Hematopoietic multipotent progenitor cell treated with erythropoietin and hydrocortisone succinate and interleukin-3 and kit ligand, for 15 days (in vitro differentiated cells): ENCODE measurements around the gene MASP2.
"Not testable (repeated sequence)": the region's sequence is repeated elsewhere in the genome, so short reads cannot be mapped to it uniquely, and the experiment has no call there.

Experiments used
- DNase-seq: peaks from one replicate; pipeline ENCODE4 v3.0.0-alpha.2; 2015; ENCODE audit warnings: low spot score

Gene MASP2

DNA sequence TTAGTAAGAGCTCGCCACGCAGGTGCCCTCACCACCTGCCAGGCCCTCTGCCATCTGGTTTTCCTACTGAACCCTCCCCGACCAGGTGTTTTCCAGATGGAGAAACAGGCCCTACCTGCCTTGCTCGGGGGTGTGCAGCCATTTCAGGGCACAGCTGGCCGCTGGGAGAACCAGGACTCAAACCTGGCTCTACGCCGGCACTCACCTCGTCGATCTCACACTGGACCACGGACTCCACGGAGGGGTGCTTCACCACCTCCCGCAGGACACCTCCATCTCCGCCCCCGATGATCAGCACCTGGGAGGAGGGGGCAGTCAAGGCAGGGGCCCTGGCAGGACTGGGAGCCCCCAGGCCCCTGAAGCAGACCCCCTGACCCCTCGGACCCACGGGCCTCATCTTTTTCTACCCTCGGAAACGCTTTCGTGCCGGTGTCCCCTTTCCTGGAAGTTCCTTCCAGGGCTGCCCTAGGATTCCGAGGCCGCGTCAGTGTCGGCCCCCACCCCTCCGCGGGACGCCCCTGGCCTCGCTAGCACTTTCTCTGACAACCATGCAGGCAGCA is 11.6 kb upstream of the MASP2 start:
- DNase-seq: no peak

DNA sequence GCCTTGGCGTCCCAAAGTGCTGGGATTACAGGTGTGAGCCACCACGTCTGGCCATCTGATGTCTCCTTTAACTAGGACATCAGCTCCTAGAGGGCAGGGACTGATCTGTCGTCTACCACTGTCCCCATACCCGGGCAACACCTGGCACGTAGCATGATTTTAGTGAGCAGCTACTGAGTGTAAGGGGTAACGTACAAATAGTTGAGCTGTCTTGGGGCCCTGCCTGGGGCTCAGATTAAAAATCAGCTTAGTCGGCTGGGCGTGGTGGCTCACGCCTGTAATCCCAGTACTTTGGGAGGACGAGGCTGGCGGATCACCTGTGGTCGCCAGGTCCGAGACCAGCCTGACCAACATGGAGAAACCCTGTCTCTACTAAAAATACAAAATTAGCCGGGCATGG is 11.0 kb upstream of the MASP2 start:
- no peak for DNase-seq

GRCh38 chr1:11057477-11057876 is 10.4 kb upstream of the MASP2 start:
- DNase-seq: no peak

GRCh38 chr1:11056504-11056903 is 9.5 kb upstream of the MASP2 start:
- DNase-seq: no peak

- DNase-seq: no peak
Measured at GRCh38 chr1:11055676-11056075, 8.6 kb upstream of the MASP2 start.

GRCh38 chr1:11054666-11055065 is 7.6 kb upstream of the MASP2 start:
- no peak for DNase-seq

DNA sequence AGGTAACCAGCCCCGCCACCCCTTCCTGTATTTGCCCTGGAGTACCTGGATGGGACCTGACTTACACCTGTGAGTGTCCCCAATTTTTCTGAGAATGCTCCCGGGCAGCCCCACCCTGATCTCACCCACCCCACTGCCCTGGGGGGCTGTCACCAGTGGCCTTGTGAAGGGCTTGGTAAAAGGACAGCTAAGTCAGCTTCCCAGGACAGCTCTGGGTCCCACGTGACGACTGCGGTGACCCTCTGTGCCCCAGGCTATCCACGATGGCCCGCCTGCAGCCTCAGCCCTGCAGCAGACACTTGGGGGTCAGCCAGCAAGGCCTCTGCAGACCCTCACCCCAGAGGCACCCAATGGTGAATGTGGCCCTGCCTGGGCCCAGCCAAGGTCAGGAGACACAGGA is 7.1 kb upstream of the MASP2 start:
- DNase-seq: no peak

DNA sequence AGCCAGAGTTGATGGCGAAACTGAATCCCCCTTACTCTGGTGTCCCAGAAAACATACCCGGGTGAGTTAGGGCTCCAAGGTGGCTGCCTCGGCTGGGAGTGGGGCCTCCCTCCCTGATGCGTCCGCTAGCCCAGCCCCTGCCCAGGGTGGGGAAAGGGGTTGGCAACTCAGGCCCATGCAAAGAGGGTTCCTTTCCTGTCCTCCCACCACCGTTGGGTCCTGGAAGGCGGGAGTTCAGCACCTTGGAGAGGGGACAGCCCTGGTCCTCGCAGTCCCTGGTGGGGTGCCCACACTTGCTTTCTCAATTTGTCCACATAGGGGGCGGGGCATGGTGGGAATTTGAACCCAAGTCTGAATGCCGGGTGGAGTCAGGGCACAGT is 6.7 kb upstream of the MASP2 start:
- no peak for DNase-seq

DNA sequence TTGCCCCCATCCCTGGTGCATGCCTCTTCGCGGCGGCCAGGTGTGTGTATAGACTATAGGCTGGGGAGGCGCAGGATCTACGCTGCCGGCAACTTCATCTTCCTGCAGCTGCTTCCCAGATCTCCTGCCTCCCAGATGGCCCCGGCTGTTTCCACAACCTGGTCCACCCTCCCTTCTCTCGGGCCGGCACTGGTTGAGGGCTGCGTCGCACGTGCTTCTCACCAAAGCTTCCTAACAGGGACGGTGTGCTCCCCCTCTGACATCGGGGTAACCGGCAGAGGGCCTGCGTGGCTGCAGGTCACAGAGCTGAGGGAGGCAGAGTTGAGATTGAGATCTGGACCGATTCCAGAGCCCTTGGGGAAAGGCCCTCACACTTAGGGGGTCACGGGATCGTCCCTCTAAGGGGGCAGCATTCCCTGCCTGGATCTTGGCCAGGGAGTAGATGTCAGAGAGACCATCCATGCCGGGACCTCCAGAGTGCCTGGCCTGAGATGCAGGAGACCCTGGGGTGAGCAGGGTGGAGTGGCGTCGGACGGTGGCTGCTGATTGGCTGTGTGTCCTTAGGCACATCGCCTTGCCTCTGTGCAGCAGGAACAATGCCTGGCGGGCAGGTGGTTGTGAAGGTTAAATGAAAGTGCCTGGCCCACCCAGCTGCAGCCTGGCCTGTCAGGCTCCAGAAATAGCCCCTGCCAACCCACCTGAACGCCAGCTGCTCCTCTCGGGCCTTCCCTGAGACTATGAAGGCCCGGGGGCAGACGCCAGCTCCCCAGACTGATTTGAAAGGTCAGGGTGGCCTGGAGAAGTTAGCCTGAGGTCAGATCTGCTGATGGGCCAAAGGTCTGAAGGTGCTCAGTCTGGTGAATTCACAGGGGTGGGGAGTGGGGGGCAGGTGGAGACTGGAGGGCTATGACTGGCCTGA is 6.1 kb upstream of the MASP2 start:
- DNase-seq: no peak

- no peak for DNase-seq
Measured at GRCh38 chr1:11051781-11052511, 4.9 kb upstream of the MASP2 start.

DNA sequence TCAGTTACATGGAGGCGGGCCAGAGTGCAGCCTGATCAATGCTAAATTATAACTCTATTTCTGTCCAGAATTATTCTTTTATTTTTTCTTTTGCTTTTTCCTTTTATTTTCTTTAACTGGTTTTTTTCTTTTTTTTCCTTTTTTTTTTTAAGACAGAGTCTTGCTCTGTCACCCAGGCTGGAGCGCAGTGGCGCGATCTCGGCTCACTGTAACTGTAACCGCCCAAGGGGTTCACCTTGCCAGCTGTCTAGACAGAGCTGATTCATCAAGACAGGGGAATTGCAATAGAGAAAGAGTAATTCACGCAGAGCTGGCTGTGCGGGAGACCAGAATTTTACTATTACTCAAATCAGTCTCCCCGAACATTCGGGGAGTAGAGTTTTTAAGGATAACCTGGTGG is 4.1 kb upstream of the MASP2 start:
- DNase-seq: not testable (repeated sequence)

DNA sequence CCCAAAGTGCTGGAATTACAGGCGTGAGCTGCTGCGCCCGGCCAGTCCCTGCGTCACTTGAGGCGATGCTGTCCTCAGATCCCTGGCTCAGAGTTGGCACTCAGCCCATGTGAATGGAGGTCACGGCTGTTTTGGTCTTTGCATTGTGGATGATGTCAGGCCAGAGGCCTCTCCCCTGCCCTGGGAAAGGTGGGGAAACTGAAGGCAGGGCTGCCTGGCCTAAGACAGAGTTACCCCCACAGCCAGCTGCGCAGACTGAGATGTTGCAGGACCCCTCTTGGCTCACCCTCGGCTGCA is 821 bp downstream of the MASP2 start:
- DNase-seq: no peak

- no peak for DNase-seq
Measured at GRCh38 chr1:11045428-11046269, 1.4 kb downstream of the MASP2 start.

DNA sequence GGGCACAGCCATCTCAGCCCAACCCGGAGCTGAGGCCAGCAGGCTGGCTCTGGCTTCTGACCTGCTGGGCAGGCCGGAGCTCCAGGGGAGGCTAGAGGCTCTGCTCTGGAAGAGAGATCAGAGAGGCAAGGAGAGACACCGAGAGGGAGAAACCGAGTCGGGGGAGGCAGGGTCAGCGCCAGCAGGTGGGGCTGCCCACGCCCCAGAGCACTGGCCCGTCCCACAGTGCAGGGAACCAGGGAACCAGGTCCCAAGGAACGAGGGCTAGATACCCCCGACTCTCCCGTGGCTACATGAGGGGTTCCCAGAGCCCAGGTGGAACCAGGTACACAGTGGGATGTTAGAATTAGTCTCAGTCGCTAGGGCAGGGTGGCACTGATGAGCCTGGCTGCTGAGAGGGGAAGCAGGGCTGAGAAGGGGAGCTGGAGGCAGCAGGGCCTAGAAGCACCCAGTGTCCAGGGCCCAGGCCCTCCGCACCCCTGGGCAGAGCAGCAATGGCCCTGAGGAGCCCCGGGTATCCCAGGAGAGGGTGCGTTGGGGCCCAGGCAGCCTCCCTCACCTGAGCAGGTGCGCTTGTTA is 2.1 kb downstream of the MASP2 start:
- no peak for DNase-seq

DNA sequence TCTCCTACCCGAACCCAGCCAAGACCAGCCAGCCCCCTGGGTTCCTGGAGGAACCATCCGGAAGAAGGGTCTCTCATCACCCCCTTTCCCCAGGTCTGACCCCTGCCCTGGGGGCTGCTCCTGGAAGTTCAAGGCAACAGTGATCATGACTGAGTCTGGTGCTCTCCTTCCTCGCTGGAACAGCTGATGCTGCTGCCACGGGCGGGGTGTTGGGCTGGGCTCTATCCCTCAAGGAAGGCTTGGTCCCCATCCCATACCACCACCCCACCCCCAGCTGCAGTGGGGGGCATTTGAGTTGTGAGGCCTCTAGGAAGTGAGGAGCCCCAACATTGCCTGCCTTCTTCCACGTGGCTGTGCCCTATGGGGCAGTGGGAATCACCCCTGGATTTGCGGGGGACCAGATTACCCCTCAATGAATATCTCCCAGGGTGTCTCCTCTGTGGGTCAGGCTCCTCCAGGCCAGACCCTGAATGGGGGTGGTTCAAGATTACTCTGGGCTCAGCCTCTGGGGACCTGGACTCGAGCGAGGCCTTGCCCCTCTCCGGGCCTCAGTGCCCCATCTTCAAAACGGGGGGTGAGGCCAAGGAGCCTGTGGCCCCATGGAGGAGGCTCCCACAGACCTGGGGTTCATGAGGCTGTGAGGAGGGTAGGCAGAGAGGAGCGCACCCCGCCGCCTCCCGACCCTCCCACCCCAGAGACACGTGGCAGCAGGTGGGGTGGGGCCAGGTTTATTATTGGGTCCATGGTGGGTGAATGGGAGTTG is 2.8 kb downstream of the MASP2 start:
- no peak for DNase-seq

GRCh38 chr1:11042995-11043874 is 3.8 kb downstream of the MASP2 start:
- DNase-seq: no peak

GRCh38 chr1:11042065-11042464 is 5.0 kb downstream of the MASP2 start:
- DNase-seq: no peak

- DNase-seq: no peak
Measured at GRCh38 chr1:11041048-11041447, 6.0 kb downstream of the MASP2 start.

DNA sequence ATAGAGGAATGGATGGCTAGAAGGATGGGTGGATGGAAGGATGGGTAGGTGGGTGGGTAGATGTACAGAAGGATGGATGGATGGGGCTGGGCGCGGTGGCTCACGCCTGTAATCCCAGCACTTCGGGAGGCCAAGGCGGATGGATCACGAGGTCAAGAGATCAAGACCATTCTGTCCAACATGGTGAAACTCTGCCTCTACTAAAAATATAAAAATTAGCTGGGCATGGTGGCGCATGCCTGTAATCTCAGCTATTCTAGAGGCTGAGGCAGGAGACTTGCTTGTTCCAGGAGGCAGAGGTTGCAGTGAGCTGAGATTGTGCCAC is 7.0 kb downstream of the MASP2 start:
- not testable (repeated sequence) for DNase-seq

DNA sequence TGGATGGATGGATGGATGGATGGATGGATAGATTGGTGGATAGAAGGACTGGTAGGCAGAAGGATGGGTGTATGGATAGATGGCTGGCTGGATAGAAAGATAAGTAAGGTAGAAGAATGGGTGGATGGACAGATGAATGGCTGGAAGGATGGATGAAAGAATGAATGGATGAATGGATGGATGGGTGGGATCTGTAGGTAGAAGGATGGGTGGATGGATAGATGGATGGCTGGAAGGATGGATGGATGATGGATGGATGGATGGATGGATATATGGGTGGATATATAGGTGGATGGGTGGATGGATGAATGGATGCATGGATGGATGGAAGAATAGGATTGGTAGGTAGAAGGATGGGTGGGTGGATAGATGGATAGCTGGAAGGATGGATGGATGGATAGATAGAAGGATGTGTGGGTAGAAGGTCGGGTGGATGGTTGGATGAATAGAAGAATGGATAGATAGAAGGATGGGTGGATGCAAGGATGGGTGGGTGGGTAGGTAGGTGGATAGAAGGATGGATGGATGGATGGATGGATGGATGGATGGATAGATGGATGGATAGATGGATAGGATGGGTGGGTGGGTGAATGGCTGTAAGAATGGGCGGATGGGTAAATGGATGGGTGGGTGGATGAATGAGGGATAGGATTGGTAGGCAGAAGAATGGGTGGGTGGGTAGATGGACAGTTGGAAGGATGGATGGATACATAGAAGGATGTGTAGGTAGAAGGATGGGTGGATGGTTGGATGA is 7.5 kb downstream of the MASP2 start:
- DNase-seq: no peak
